Measurements from ENCODE around the gene SIGLEC9.

DNA sequence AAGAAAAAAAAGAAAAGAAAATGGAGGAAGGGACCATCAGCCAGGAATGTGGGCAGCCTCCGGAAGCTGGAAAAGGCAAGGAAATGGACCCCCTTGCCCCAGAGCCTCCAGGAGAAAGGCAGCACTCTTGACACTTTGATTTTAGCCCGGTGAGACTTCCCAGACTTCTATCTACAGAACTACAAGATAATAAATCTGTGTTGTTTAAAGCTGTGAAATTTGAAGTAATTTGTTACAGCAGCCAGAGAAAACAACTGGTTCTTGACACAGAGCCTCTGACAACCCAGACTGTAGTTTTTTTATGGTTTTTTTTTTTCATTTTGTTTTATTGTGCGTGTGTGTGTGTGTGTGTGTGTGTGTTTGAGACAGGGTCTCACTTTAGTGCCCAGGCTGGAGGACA is 24.1 kb upstream of the SIGLEC9 start:
- TF ChIP-seq SUZ12 (IDR thresholded peaks at IDR 0.05; ENCODE audit: extremely low read depth, insufficient read depth, insufficient read length) (no peak), YY1 (IDR thresholded peaks at IDR 0.05; ENCODE audit: insufficient read depth, insufficient read length) (no peak), ZNF274 (IDR thresholded peaks at IDR 0.05; ENCODE audit: low read depth, low read length) (no peak)
